IPS-18a (cell line): Measurements from ENCODE around the gene CTRB2.
"Not testable (repeated sequence)": the region's sequence is repeated elsewhere in the genome, so short reads cannot be mapped to it uniquely, and the experiment has no call there.

Source experiments
- H3K27ac ChIP-seq: one replicate; pipeline ENCODE4 v1.5.1; 2013; ENCODE audit warnings: low read length
- H3K27me3 ChIP-seq: one replicate; pipeline ENCODE4 v1.6.1; 2013; ENCODE audit warnings: mild to moderate bottlenecking, low read length; ENCODE audit not compliant: control insufficient read depth, insufficient read depth
- H3K36me3 ChIP-seq: one replicate; pipeline ENCODE4 v1.6.1; 2013; ENCODE audit warnings: low read depth, low read length; ENCODE audit not compliant: control insufficient read depth
- H3K4me1 ChIP-seq: one replicate; pipeline ENCODE4 v1.6.1; 2013; ENCODE audit warnings: low read depth, low read length; ENCODE audit not compliant: control insufficient read depth
- H3K4me3 ChIP-seq: one replicate; pipeline ENCODE4 v1.5.1; 2013; ENCODE audit warnings: low read length
- H3K9ac ChIP-seq: one replicate; pipeline ENCODE4 v1.6.1; 2013; ENCODE audit warnings: mild to moderate bottlenecking, low read length, moderate library complexity
- H3K9me3 ChIP-seq: one replicate; pipeline ENCODE4 v1.6.1; 2013; ENCODE audit warnings: low read depth, low read length; ENCODE audit not compliant: control insufficient read depth

Gene CTRB2

GRCh38 chr16:75208861-75209505 is 2.0 kb upstream of the CTRB2 start:
- no peaks in the 10 kb centered on the region for H3K27me3 ChIP-seq
- H3K4me1 ChIP-seq = no peaks in the 10 kb centered on the region
- no peaks in the 10 kb centered on the region for H3K9me3 ChIP-seq
- H3K27ac ChIP-seq = no peak overlapping the region
- no peak overlapping the region for H3K9ac ChIP-seq
- no peak overlapping the region for H3K4me3 ChIP-seq
- no peaks in the 10 kb centered on the region for H3K36me3 ChIP-seq

- Histone ChIP-seq H3K27me3 (no peaks in the 10 kb centered on the region), H3K4me1 (no peaks in the 10 kb centered on the region), H3K27ac (no peak overlapping the region), H3K36me3 (no peaks in the 10 kb centered on the region), H3K4me3 (no peak overlapping the region), H3K9ac (no peak overlapping the region), H3K9me3 (no peaks in the 10 kb centered on the region)
Measured at GRCh38 chr16:75208242-75208825, 1.4 kb upstream of the CTRB2 start.

- H3K27me3 ChIP-seq = no peaks in the 10 kb centered on the region
- no peak overlapping the region for H3K27ac ChIP-seq
- no peak overlapping the region for H3K9ac ChIP-seq
- no peaks in the 10 kb centered on the region for H3K4me1 ChIP-seq
- H3K36me3 ChIP-seq = no peaks in the 10 kb centered on the region
- no peak overlapping the region for H3K4me3 ChIP-seq
- H3K9me3 ChIP-seq = no peaks in the 10 kb centered on the region
Measured at GRCh38 chr16:75207831-75208230, 870 bp upstream of the CTRB2 start.

- not testable (repeated sequence) for H3K9me3 ChIP-seq, H3K27me3 ChIP-seq, H3K4me3 ChIP-seq, H3K9ac ChIP-seq, H3K36me3 ChIP-seq, H3K27ac ChIP-seq, H3K4me1 ChIP-seq
Measured at GRCh38 chr16:75205961-75206748, 806 bp downstream of the CTRB2 start.

- not testable (repeated sequence) for H3K27ac ChIP-seq, H3K4me1 ChIP-seq, H3K9me3 ChIP-seq, H3K9ac ChIP-seq, H3K36me3 ChIP-seq, H3K27me3 ChIP-seq, H3K4me3 ChIP-seq
Measured at GRCh38 chr16:75205438-75205837, 1.5 kb downstream of the CTRB2 start.

- H3K27me3 ChIP-seq, H3K27ac ChIP-seq, H3K9ac ChIP-seq, H3K9me3 ChIP-seq, H3K4me1 ChIP-seq, H3K36me3 ChIP-seq, H3K4me3 ChIP-seq: not testable (repeated sequence)
Measured at GRCh38 chr16:75204905-75205304, 2.1 kb downstream of the CTRB2 start.

- H3K9ac ChIP-seq = no peak overlapping the region
Measured at GRCh38 chr16:75204410-75204758, 2.6 kb downstream of the CTRB2 start.

GRCh38 chr16:75203667-75204409 is 3.1 kb downstream of the CTRB2 start:
- no peak overlapping the region for H3K4me3 ChIP-seq
- no peak overlapping the region for H3K9ac ChIP-seq
- no peaks in the 10 kb centered on the region for H3K27me3 ChIP-seq
- H3K27ac ChIP-seq = no peak overlapping the region
- H3K9me3 ChIP-seq = no peaks in the 10 kb centered on the region
- no peaks in the 10 kb centered on the region for H3K4me1 ChIP-seq
- H3K36me3 ChIP-seq = no peaks in the 10 kb centered on the region

More at GRCh38 chr16:75204410-75204758, 2.6 kb downstream of the CTRB2 start:
- Histone ChIP-seq H3K4me1 (no peaks in the 10 kb centered on the region), H3K27ac (no peak overlapping the region), H3K36me3 (no peaks in the 10 kb centered on the region), H3K9me3 (no peaks in the 10 kb centered on the region), H3K27me3 (no peaks in the 10 kb centered on the region), H3K4me3 (no peak overlapping the region)

- Histone ChIP-seq H3K4me1 (no peaks in the 10 kb centered on the region), H3K4me3 (no peak overlapping the region), H3K9me3 (no peaks in the 10 kb centered on the region), H3K9ac (no peak overlapping the region), H3K27ac (no peak overlapping the region), H3K36me3 (no peaks in the 10 kb centered on the region), H3K27me3 (no peaks in the 10 kb centered on the region)
Measured at GRCh38 chr16:75203096-75203495, 3.9 kb downstream of the CTRB2 start.

GRCh38 chr16:75202069-75202590 is 4.8 kb downstream of the CTRB2 start:
- no peaks in the 10 kb centered on the region for H3K36me3 ChIP-seq
- no peak overlapping the region for H3K9ac ChIP-seq
- H3K4me1 ChIP-seq = no peaks in the 10 kb centered on the region
- no peaks in the 10 kb centered on the region for H3K27me3 ChIP-seq
- no peaks in the 10 kb centered on the region for H3K9me3 ChIP-seq
- no peak overlapping the region for H3K27ac ChIP-seq
- no peak overlapping the region for H3K4me3 ChIP-seq

GRCh38 chr16:75198135-75198600 is 8.8 kb downstream of the CTRB2 start:
- H3K4me3 ChIP-seq = no peak overlapping the region
- H3K27me3 ChIP-seq = no peaks in the 10 kb centered on the region

More at GRCh38 chr16:75198135-75198600, 8.8 kb downstream of the CTRB2 start:
- Histone ChIP-seq H3K9me3 (no peaks in the 10 kb centered on the region), H3K36me3 (no peaks in the 10 kb centered on the region), H3K9ac (no peak overlapping the region), H3K27ac (no peak overlapping the region), H3K4me1 (no peaks in the 10 kb centered on the region)
